ENCODE measurements around the gene CYP26B1. TPM values are rescaled to one million over a fixed set of nuclear protein-coding genes. Genes with fewer than 3 reads are reported as not detected.

CYP26B1 gene
- total and polyA plus RNA-seq, 2 donors from 2014 or later = 2.5 to 3.1 TPM

GRCh38 chr2:72104821-72105588 is 42.7 kb downstream of the CYP26B1 start:
- Histone ChIP-seq H3K27ac (ENCODE audit: low read depth in 2 of 2, low read length in 2 of 2) (no peak overlapping the region), H3K36me3 (ENCODE audit: control insufficient read depth in 2 of 3, insufficient read depth in 3 of 3, low read length in 3 of 3) (no peaks in the 10 kb centered on the region), H3K9ac (ENCODE audit: low read length in 3 of 3) (no peak overlapping the region), H3K27me3 (ENCODE audit: control insufficient read depth, insufficient read depth, low read length) (no peaks in the 10 kb centered on the region), H3K4me3 (ENCODE audit: low read length in 3 of 3) (no peak overlapping the region), H3K9me3 (ENCODE audit: control insufficient read depth in 2 of 3, insufficient read depth in 1 of 3, low read length in 3 of 3) (no peaks in the 10 kb centered on the region), H3K4me1 (ENCODE audit: control insufficient read depth in 2 of 3, insufficient read depth in 2 of 3, low read depth in 1 of 3, low read length in 3 of 3) (no peaks in the 10 kb centered on the region)
- intact Hi-C loops (cut with DNase I) = no loop called here
- FAIRE-seq = no peak
- TF ChIP-seq, protein P1, sequence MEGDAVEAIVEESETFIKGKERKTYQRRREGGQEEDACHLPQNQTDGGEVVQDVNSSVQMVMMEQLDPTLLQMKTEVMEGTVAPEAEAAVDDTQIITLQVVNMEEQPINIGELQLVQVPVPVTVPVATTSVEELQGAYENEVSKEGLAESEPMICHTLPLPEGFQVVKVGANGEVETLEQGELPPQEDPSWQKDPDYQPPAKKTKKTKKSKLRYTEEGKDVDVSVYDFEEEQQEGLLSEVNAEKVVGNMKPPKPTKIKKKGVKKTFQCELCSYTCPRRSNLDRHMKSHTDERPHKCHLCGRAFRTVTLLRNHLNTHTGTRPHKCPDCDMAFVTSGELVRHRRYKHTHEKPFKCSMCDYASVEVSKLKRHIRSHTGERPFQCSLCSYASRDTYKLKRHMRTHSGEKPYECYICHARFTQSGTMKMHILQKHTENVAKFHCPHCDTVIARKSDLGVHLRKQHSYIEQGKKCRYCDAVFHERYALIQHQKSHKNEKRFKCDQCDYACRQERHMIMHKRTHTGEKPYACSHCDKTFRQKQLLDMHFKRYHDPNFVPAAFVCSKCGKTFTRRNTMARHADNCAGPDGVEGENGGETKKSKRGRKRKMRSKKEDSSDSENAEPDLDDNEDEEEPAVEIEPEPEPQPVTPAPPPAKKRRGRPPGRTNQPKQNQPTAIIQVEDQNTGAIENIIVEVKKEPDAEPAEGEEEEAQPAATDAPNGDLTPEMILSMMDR (IDR thresholded peaks at IDR 0.05; ENCODE audit: borderline replicate concordance, extremely low read depth, insufficient read depth) = no peak
- DNase-seq = no peak

DNA sequence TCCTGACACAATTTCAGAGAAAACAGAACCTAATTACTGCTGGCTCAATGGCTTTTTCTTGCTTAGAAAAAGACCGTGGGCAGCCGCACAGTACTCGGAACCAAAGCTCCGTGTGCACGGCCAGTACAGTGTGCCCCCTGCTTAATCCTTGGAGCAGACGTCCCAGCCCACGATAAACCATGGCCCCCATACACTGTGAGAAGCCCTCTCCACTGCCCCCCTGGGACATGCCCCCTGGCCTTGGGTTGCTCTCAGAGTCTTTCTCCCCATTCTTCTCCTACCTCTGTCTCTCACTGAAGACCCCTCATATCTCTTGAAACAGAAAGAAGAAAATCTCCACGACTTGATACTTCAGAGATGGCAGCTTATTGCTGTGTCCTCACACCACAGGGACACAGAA is 44.0 kb downstream of the CYP26B1 start:
- no peaks in the 10 kb centered on the region for H3K9me3 ChIP-seq (ENCODE audit: control insufficient read depth in 2 of 3, insufficient read depth in 1 of 3, low read length in 3 of 3)
- no peak overlapping the region for H3K9ac ChIP-seq (ENCODE audit: low read length in 3 of 3)
- no peak overlapping the region for H3K4me3 ChIP-seq (ENCODE audit: low read length in 3 of 3)
- intact Hi-C loops (cut with DNase I) = no loop called here
- DNase-seq = no peak
- H3K36me3 ChIP-seq (ENCODE audit: control insufficient read depth in 2 of 3, insufficient read depth in 3 of 3, low read length in 3 of 3) = no peaks in the 10 kb centered on the region
- H3K27ac ChIP-seq (ENCODE audit: low read depth in 2 of 2, low read length in 2 of 2) = no peak overlapping the region
- no peaks in the 10 kb centered on the region for H3K27me3 ChIP-seq (ENCODE audit: control insufficient read depth, insufficient read depth, low read length)
- FAIRE-seq = no peak
- no peaks in the 10 kb centered on the region for H3K4me1 ChIP-seq (ENCODE audit: control insufficient read depth in 2 of 3, insufficient read depth in 2 of 3, low read depth in 1 of 3, low read length in 3 of 3)
- TF ChIP-seq, protein P1 (IDR thresholded peaks at IDR 0.05; ENCODE audit: borderline replicate concordance, extremely low read depth, insufficient read depth) = no peak

DNA sequence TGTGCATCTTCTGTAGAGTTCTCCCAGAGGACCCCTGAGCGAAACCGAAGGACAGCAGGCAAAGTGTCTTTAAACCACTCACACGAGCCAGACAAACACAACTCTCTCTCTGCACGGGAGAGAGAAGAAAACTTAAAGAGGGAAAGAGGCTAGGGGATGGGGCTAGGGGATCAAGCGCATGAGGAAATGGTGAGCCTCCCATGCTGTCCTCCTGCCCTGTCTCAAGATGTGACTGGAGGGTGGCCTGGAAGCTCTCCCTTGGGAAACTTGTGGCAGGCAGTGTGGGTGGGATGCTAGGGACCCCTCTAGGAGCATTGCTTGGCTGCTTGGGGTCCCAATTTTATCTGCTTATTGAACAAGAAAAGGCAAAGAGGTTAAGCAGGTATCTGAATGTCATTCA is 44.5 kb downstream of the CYP26B1 start:
- Histone ChIP-seq H3K4me1 (ENCODE audit: control insufficient read depth in 2 of 3, insufficient read depth in 2 of 3, low read depth in 1 of 3, low read length in 3 of 3) (no peaks in the 10 kb centered on the region), H3K27me3 (ENCODE audit: control insufficient read depth, insufficient read depth, low read length) (no peaks in the 10 kb centered on the region), H3K9ac (ENCODE audit: low read length in 3 of 3) (no peak overlapping the region), H3K36me3 (ENCODE audit: control insufficient read depth in 2 of 3, insufficient read depth in 3 of 3, low read length in 3 of 3) (no peaks in the 10 kb centered on the region), H3K4me3 (ENCODE audit: low read length in 3 of 3) (no peak overlapping the region), H3K27ac (ENCODE audit: low read depth in 2 of 2, low read length in 2 of 2) (no peak overlapping the region), H3K9me3 (ENCODE audit: control insufficient read depth in 2 of 3, insufficient read depth in 1 of 3, low read length in 3 of 3) (no peaks in the 10 kb centered on the region)
- TF ChIP-seq, protein P1 (IDR thresholded peaks at IDR 0.05; ENCODE audit: borderline replicate concordance, extremely low read depth, insufficient read depth) = no peak
- intact Hi-C loops (cut with DNase I) = no loop called here
- FAIRE-seq = no peak
- no peak for DNase-seq

All from kidney (tissue), 14 donors.